Uterus (tissue), 4 donors: Measurements from ENCODE around the gene CACNA1E. TPM values are rescaled to one million over a fixed set of nuclear protein-coding genes. Genes with fewer than 3 reads are reported as not detected.

Source experiments
- DNase-seq, 2 donors: peaks; one replicate each; pipeline ENCODE4 v3.0.0-alpha.2; 2019 to 2020
- H3K27ac ChIP-seq, 2 donors: fragments of 200-600 bp; sonication (generic); 1 replicate in 1 of 2; 2 replicates in 1 of 2; pipeline ENCODE4 v1.5.1; 2016 to 2018
- H3K27me3 ChIP-seq, 2 donors: fragments of 200-600 bp; sonication (generic); one replicate each; pipeline ENCODE4 v1.5.1; 2018 to 2019; ENCODE audit warnings: control low read depth in 1 of 2
- H3K36me3 ChIP-seq, 2 donors: fragments of 200-600 bp; sonication (generic); one replicate each; pipeline ENCODE4 v1.5.1; 2019; ENCODE audit warnings: control low read depth in 1 of 2
- H3K4me1 ChIP-seq, 2 donors: fragments of 200-600 bp; sonication (generic); one replicate each; pipeline ENCODE4 v1.5.1; 2018 to 2019; ENCODE audit warnings: control low read depth in 1 of 2
- H3K4me3 ChIP-seq, 2 donors: fragments of 200-600 bp; sonication (generic); 1 replicate in 1 of 2; 2 replicates in 1 of 2; pipeline ENCODE4 v1.5.1; 2018 to 2019; ENCODE audit warnings: mild to moderate bottlenecking in 1 of 2
- H3K9me3 ChIP-seq, 2 donors: fragments of 200-600 bp; sonication (generic); one replicate each; pipeline ENCODE4 v1.5.1; 2019; ENCODE audit warnings: control low read depth in 1 of 2
- CTCF ChIP-seq, 4 experiments: fragments of 200-600 bp in 2 of 4; fragments of 450-650 bp in 2 of 4; sonication (generic) in 2 of 4; IDR thresholded peaks; one replicate each; pipeline ENCODE4 v1.5.1; 2016 to 2019; ENCODE audit warnings: antibody characterized with exemption in 4 of 4, mild to moderate bottlenecking in 2 of 4, moderate library complexity in 1 of 4
- POLR2A ChIP-seq, 2 donors: fragments of 450-650 bp; IDR thresholded peaks; one replicate each; pipeline ENCODE4 v1.6.1; 2016; ENCODE audit warnings: antibody characterized with exemption in 2 of 2, mild to moderate bottlenecking in 1 of 2, moderate library complexity in 1 of 2
- intact Hi-C: fragments of 100-400 bp; cut with DNase I; formaldehyde crosslinking; loops from one replicate; pipeline ENCODE4 v1.15.1; 2023; ENCODE audit warnings: low total_unique reads
- total RNA-seq, 4 donors: library from RNA; depleted of rRNA in 3 of 4; stranded (reverse); fragments of >200 nt in 3 of 4; gene quantifications; one replicate each; pipeline versions ENCODE4 v1.1.0 to v1.2.4, GENCODE V29; 2014 to 2023
- donor health status: DM: yes; HTN: yes; CAD: no.

The CACNA1E gene
- total RNA-seq, 4 donors from 2014 or later = 0.12 to 3.4 TPM; not detected in 2

DNA sequence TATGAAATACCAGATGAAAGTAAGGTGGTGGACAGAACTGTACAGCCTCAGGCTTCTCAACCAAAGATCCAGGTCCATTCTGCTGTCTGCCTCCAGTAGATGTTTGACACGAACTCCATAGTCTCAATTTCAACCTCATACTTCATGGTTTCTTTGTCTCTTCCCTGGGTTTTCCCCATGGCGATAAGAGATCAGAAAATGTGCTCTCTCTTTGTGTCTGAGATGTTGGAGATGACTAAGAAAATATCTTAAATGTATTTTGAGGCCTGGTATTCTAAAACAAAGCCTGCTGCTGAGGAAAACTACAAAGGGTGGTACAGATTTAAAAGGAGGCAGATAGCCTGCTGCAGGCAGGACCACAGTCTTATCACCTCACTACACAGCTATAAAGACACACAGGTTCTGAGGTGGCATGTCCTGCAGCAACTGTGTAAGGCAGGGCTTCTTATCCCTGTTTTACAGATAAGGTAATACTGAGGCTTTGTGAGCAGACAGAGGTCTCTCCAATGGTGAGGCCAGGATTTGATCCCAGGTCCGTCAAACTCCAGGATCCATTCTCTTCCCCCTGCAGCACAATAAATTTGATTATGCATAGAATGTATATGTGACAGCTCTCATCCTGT lies 40.0 kb upstream of the CACNA1E start:
- Histone ChIP-seq H3K36me3 (no peaks in the 10 kb centered on the region), H3K27ac (no peak overlapping the region), H3K27me3 (no peaks in the 10 kb centered on the region), H3K4me3 (no peak overlapping the region), H3K4me1 (no peaks in the 10 kb centered on the region), H3K9me3 (no peaks in the 10 kb centered on the region)
- intact Hi-C loops = no loop called here
- TF ChIP-seq POLR2A (IDR thresholded peaks at IDR 0.05) (no peak), CTCF (IDR thresholded peaks at IDR 0.05) (no peak)
- no peak for DNase-seq

DNA sequence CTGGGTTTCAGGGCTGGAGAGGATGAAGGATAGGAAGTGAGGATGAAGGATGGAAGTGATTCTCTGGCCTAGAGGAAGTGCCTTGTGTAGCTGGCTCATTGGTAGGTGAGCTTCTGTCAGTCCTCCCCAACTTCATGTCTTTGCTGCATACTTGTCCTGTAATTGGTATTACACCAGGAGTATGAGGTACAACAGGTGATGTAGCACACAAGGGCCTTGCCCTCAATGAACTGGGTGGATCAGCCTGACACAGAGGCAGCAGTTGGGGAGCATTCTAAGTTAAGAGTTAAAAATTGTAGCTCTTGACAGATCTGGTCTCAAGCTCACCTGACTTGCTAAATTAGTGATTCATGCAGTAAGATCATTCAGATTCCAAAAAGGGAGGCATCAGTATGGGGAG lies 37.9 kb upstream of the CACNA1E start:
- no peak for DNase-seq
- intact Hi-C loops = no loop called here
- no peak overlapping the region for H3K27ac ChIP-seq
- no peaks in the 10 kb centered on the region for H3K9me3 ChIP-seq
- no peaks in the 10 kb centered on the region for H3K27me3 ChIP-seq
- TF ChIP-seq POLR2A (IDR thresholded peaks at IDR 0.05) = no peak
- TF ChIP-seq CTCF (IDR thresholded peaks at IDR 0.05) = no peak
- no peak overlapping the region for H3K4me3 ChIP-seq
- no peaks in the 10 kb centered on the region for H3K4me1 ChIP-seq
- H3K36me3 ChIP-seq = no peaks in the 10 kb centered on the region

GRCh38 chr1:181448461-181448860 lies 34.9 kb upstream of the CACNA1E start:
- H3K27ac ChIP-seq = no peak overlapping the region
- no peaks in the 10 kb centered on the region for H3K27me3 ChIP-seq
- H3K4me1 ChIP-seq = no peaks in the 10 kb centered on the region
- no peaks in the 10 kb centered on the region for H3K9me3 ChIP-seq
- no peaks in the 10 kb centered on the region for H3K36me3 ChIP-seq
- TF ChIP-seq CTCF (IDR thresholded peaks at IDR 0.05) = no peak
- TF ChIP-seq POLR2A (IDR thresholded peaks at IDR 0.05) = no peak
- DNase-seq = no peak
- intact Hi-C loops = no loop called here
- no peak overlapping the region for H3K4me3 ChIP-seq

- H3K4me1 ChIP-seq = no peaks in the 10 kb centered on the region
- no peak overlapping the region for H3K4me3 ChIP-seq
- no peaks in the 10 kb centered on the region for H3K9me3 ChIP-seq
- TF ChIP-seq POLR2A (IDR thresholded peaks at IDR 0.05) = no peak
- TF ChIP-seq CTCF (IDR thresholded peaks at IDR 0.05) = no peak
- DNase-seq = no peak
- intact Hi-C loops = no loop called here
- H3K27me3 ChIP-seq = no peaks in the 10 kb centered on the region
- no peak overlapping the region for H3K27ac ChIP-seq
- H3K36me3 ChIP-seq = no peaks in the 10 kb centered on the region
Measured at GRCh38 chr1:181451661-181452230, 31.6 kb upstream of the CACNA1E start.

DNA sequence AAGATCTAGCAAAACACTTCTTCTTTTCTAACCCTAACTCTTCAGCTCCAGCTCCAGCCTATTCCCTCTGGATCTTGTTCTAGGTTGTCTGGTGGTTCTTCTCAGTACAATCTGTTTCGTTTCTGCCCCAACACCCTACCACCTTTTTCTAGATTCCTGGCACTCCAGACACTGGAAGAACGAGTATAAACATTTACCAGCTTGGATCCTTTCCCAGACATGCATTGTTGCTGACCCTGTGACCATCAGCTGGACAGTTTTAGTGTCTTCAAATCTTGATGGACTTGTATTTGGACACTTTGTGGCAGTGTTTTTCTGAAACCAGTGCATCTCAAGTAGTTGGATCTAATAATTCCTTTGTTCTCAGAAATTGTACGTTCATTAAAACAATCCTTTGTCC lies 30.6 kb upstream of the CACNA1E start:
- Histone ChIP-seq H3K4me1 (no peaks in the 10 kb centered on the region), H3K27me3 (no peaks in the 10 kb centered on the region), H3K4me3 (no peak overlapping the region), H3K36me3 (no peaks in the 10 kb centered on the region), H3K27ac (no peak overlapping the region), H3K9me3 (no peaks in the 10 kb centered on the region)
- DNase-seq = no peak
- intact Hi-C loops = no loop called here
- TF ChIP-seq CTCF (IDR thresholded peaks at IDR 0.05) (no peak), POLR2A (IDR thresholded peaks at IDR 0.05) (no peak)
